HUES48 (cell line): ENCODE data around the gene DHX38.
"Not testable (repeated sequence)": the region's sequence is repeated elsewhere in the genome, so short reads cannot be mapped to it uniquely, and the experiment has no call there.

Experiments
- H3K27ac ChIP-seq: one replicate; pipeline ENCODE4 v1.7.0; 2013; ENCODE audit warnings: low read depth, low read length, inconsistent platforms
- H3K27me3 ChIP-seq: 2 replicates; pipeline ENCODE4 v1.6.1; 2013; ENCODE audit warnings: mild to moderate bottlenecking, low read length; ENCODE audit not compliant: control insufficient read depth, insufficient read depth
- H3K36me3 ChIP-seq: 2 replicates; pipeline ENCODE4 v1.6.1; 2013; ENCODE audit warnings: low read length; ENCODE audit not compliant: control insufficient read depth, insufficient read depth
- H3K4me1 ChIP-seq: 2 replicates; pipeline ENCODE4 v1.6.1; 2013; ENCODE audit warnings: mild to moderate bottlenecking, low read length; ENCODE audit not compliant: control insufficient read depth, insufficient read depth
- H3K4me3 ChIP-seq: 2 replicates; pipeline ENCODE4 v1.5.1; 2013; ENCODE audit warnings: mild to moderate bottlenecking, low read depth, low read length
- H3K9ac ChIP-seq: 2 replicates; pipeline ENCODE4 v1.6.1; 2013; ENCODE audit warnings: mild to moderate bottlenecking, low read depth, low read length, moderate library complexity
- H3K9me3 ChIP-seq: 2 replicates; pipeline ENCODE4 v1.6.1; 2013; ENCODE audit warnings: low read length; ENCODE audit not compliant: control insufficient read depth, insufficient read depth

Gene DHX38

DNA sequence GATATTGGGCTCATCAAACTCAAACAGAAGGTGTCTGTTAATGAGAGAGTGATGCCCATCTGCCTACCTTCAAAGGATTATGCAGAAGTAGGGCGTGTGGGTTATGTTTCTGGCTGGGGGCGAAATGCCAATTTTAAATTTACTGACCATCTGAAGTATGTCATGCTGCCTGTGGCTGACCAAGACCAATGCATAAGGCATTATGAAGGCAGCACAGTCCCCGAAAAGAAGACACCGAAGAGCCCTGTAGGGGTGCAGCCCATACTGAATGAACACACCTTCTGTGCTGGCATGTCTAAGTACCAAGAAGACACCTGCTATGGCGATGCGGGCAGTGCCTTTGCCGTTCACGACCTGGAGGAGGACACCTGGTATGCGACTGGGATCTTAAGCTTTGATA is 33.2 kb upstream of the DHX38 start:
- Histone ChIP-seq H3K4me1 (no peaks in the 10 kb centered on the region), H3K4me3 (no peak overlapping the region)

GRCh38 chr16:72061564-72061963 is 32.1 kb upstream of the DHX38 start:
- no peak overlapping the region for H3K27ac ChIP-seq
- no peaks in the 10 kb centered on the region for H3K36me3 ChIP-seq
- H3K9me3 ChIP-seq: no peaks in the 10 kb centered on the region
- H3K27me3 ChIP-seq: no peaks in the 10 kb centered on the region
- no peak overlapping the region for H3K4me3 ChIP-seq
- no peak overlapping the region for H3K9ac ChIP-seq
- H3K4me1 ChIP-seq: no peaks in the 10 kb centered on the region

More for the DNA sequence above, 33.2 kb upstream of the DHX38 start:
- Histone ChIP-seq H3K27ac (no peak overlapping the region), H3K27me3 (no peaks in the 10 kb centered on the region), H3K9me3 (no peaks in the 10 kb centered on the region), H3K9ac (no peak overlapping the region), H3K36me3 (no peaks in the 10 kb centered on the region)

GRCh38 chr16:72064361-72064894 is 29.2 kb upstream of the DHX38 start:
- no peaks in the 10 kb centered on the region for H3K9me3 ChIP-seq
- H3K36me3 ChIP-seq: no peaks in the 10 kb centered on the region
- H3K27me3 ChIP-seq: no peaks in the 10 kb centered on the region
- no peaks in the 10 kb centered on the region for H3K4me1 ChIP-seq
- H3K4me3 ChIP-seq: no peak overlapping the region
- H3K9ac ChIP-seq: no peak overlapping the region
- H3K27ac ChIP-seq: no peak overlapping the region

GRCh38 chr16:72066747-72067146 is 26.9 kb upstream of the DHX38 start:
- Histone ChIP-seq H3K27ac (no peak overlapping the region), H3K36me3 (no peaks in the 10 kb centered on the region), H3K4me1 (no peaks in the 10 kb centered on the region), H3K9me3 (no peaks in the 10 kb centered on the region), H3K4me3 (no peak overlapping the region), H3K27me3 (no peaks in the 10 kb centered on the region), H3K9ac (no peak overlapping the region)

DNA sequence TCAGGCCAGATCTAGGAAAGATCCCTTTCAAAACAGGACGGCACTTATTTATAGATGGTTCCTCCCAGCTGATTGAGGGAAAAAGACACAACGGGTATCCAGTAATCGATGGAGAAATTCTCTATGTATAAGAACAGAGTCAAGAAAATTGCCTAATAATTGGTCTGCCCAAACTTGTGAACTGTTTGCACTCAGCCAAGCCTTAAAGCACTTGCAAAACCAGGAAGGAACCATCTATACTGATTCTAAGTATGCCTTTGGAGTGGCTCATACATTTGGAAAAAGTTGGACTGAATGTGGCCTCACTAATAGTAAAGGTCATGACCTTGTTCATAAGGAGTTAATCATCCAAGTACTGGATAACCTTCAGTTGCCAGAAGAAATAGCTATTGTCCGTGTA is 24.7 kb upstream of the DHX38 start:
- H3K27ac ChIP-seq: no peak overlapping the region
- H3K9me3 ChIP-seq: no peaks in the 10 kb centered on the region
- H3K27me3 ChIP-seq: no peaks in the 10 kb centered on the region
- H3K4me1 ChIP-seq: no peaks in the 10 kb centered on the region
- no peak overlapping the region for H3K4me3 ChIP-seq
- no peak overlapping the region for H3K9ac ChIP-seq
- no peaks in the 10 kb centered on the region for H3K36me3 ChIP-seq

GRCh38 chr16:72072514-72073342 is 20.9 kb upstream of the DHX38 start:
- Histone ChIP-seq H3K9ac (no peak overlapping the region), H3K36me3 (no peaks in the 10 kb centered on the region), H3K4me3 (no peak overlapping the region), H3K9me3 (no peaks in the 10 kb centered on the region), H3K27me3 (no peaks in the 10 kb centered on the region), H3K27ac (no peak overlapping the region), H3K4me1 (no peaks in the 10 kb centered on the region)

DNA sequence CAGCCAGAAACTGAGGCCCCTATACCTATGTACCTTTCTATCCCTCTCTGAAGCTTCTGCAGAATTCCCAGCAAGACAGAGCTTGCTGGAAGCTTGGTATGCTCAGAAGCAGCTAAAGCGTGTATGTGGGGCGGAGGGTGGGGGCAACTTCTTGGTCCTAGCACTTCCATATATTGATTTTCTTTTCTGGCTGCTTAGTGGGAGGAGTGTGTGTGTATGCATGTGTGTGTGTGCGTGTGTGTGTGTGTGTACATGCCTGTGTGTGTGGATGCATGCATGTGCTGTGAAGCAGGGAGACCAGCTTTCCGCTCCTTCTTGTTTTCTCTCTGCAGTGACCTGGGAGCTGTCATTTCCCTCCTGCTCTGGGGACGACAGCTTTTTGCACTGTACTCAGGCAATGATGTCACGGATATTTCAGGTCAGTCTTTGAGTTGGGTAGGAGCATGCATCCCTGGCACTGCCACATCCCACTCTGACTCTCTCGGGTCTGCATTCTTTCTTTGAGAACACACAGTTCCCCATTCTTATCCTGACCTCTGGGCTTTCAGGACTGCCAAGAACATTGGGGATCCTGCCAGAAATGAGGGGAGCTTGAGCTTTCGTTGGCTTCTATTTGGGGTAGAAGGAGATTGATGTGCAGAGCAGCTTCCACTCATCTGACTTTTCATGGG is 20.0 kb upstream of the DHX38 start:
- Histone ChIP-seq H3K9ac (no peak overlapping the region), H3K27ac (no peak overlapping the region), H3K9me3 (no peaks in the 10 kb centered on the region)

GRCh38 chr16:72075067-72075466 is 18.6 kb upstream of the DHX38 start:
- H3K36me3 ChIP-seq, H3K4me3 ChIP-seq, H3K27me3 ChIP-seq, H3K9me3 ChIP-seq, H3K9ac ChIP-seq, H3K4me1 ChIP-seq, H3K27ac ChIP-seq: not testable (repeated sequence)

More for the DNA sequence above, 20.0 kb upstream of the DHX38 start:
- Histone ChIP-seq H3K27me3 (no peaks in the 10 kb centered on the region), H3K4me3 (no peak overlapping the region), H3K4me1 (no peaks in the 10 kb centered on the region), H3K36me3 (no peaks in the 10 kb centered on the region)

DNA sequence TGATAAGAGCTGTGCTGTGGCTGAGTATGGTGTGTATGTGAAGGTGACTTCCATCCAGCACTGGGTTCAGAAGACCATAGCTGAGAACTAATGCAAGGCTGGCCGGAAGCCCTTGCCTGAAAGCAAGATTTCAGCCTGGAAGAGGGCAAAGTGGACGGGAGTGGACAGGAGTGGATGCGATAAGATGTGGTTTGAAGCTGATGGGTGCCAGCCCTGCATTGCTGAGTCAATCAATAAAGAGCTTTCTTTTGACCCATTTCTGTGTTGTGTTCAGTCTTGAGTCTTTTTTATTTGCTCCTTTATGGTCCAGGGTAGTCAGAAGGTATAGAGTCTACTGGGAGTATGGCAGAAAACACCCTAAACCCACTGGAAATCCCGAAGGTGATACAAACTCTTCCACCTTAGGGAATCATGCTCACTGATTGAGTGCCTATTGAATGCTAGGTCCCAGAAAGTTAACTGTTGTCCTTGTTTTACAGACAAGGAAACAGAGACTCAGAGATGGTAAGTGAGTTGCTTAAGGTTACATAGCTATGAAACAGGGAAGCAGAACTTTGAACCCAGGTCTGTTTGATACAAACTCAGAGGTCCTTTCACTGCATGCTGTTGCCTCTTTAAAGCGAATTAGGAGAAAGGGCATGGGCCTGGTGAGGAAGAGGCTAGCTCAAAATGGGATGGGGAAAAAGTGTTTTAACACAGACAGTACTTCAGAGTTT is 16.5 kb upstream of the DHX38 start:
- H3K9ac ChIP-seq, H3K27me3 ChIP-seq, H3K27ac ChIP-seq, H3K4me3 ChIP-seq, H3K9me3 ChIP-seq, H3K36me3 ChIP-seq, H3K4me1 ChIP-seq: not testable (repeated sequence)

GRCh38 chr16:72083778-72084404 is 9.8 kb upstream of the DHX38 start:
- H3K4me3 ChIP-seq: no peak overlapping the region
- peaks cover 37% of the 10 kb centered on the region for H3K36me3 ChIP-seq
- no peak overlapping the region for H3K27ac ChIP-seq
- no peaks in the 10 kb centered on the region for H3K4me1 ChIP-seq
- peaks cover 5% of the 10 kb centered on the region; the same call in 1 of the 2 replicates for H3K9me3 ChIP-seq
- no peak overlapping the region for H3K9ac ChIP-seq
- no peaks in the 10 kb centered on the region for H3K27me3 ChIP-seq
